ENCODE data around the gene XRCC6. TPM values are rescaled to one million over a fixed set of nuclear protein-coding genes. Genes with fewer than 3 reads are reported as not detected.
"Not testable (repeated sequence)": the region's sequence is repeated elsewhere in the genome, so short reads cannot be mapped to it uniquely, and the experiment has no call there.

XRCC6 gene
- total RNA-seq, 1 donor from 2014 or later: 546 TPM

GRCh38 chr22:41661713-41662112 is 40.6 kb downstream of the XRCC6 start:
- H3K9me3 ChIP-seq (ENCODE audit: low read depth): no peaks in the 10 kb centered on the region
- no peak overlapping the region for H2AFZ ChIP-seq (replicated peaks)
- no peak overlapping the region for H3K4me3 ChIP-seq
- no peak for TF ChIP-seq EZH2 (IDR thresholded peaks at IDR 0.05)
- TF ChIP-seq EZH2phosphoT487 (IDR thresholded peaks at IDR 0.05): no peak
- H3K4me3 Mint-ChIP-seq: no peak overlapping the region
- H3K9me3 Mint-ChIP-seq: no peaks in the 10 kb centered on the region
- no peak overlapping the region for H3K9ac ChIP-seq
- peaks cover under 1% of the 10 kb centered on the region for H3K4me1 Mint-ChIP-seq
- peaks cover 21% of the 10 kb centered on the region for H3K36me3 ChIP-seq
- no peaks in the 10 kb centered on the region for H4K20me1 ChIP-seq (ENCODE audit: low read depth)
- H3K4me1 ChIP-seq: no peaks in the 10 kb centered on the region
- no peaks in the 10 kb centered on the region for H3K79me2 ChIP-seq (ENCODE audit: low read depth)
- H3K27ac Mint-ChIP-seq: no peak overlapping the region
- H3K27me3 Mint-ChIP-seq (ENCODE audit: insufficient read depth, low read depth): peaks cover 2% of the 10 kb centered on the region
- peaks cover 63% of the 10 kb centered on the region for H3F3A ChIP-seq (ENCODE audit: low read depth)
- no peak for DNase-seq (ENCODE audit: low spot score)
- no peak overlapping the region for H3K27ac ChIP-seq
- H3K4me2 ChIP-seq: no peak overlapping the region
- no peaks in the 10 kb centered on the region for H3K27me3 ChIP-seq
- H3K36me3 Mint-ChIP-seq: peaks cover 29% of the 10 kb centered on the region

- not testable (repeated sequence) for H3K4me1 Mint-ChIP-seq; H2AFZ ChIP-seq (replicated peaks); H3K9me3 Mint-ChIP-seq; H3K27ac ChIP-seq; H3K27me3 ChIP-seq; H3K4me1 ChIP-seq; H3K4me3 Mint-ChIP-seq; H3K27me3 Mint-ChIP-seq (ENCODE audit: insufficient read depth, low read depth); H3K4me3 ChIP-seq; H3K79me2 ChIP-seq (ENCODE audit: low read depth); H3K9me3 ChIP-seq (ENCODE audit: low read depth); H4K20me1 ChIP-seq (ENCODE audit: low read depth); DNase-seq (ENCODE audit: low spot score); H3K4me2 ChIP-seq; H3K9ac ChIP-seq; H3K27ac Mint-ChIP-seq
- Histone ChIP-seq H3K36me3 (peaks cover 11% of the 10 kb centered on the region), H3F3A (ENCODE audit: low read depth) (peaks cover 70% of the 10 kb centered on the region)
- H3K36me3 Mint-ChIP-seq: peaks cover 21% of the 10 kb centered on the region
Observed at GRCh38 chr22:41663594-41663993, 42.5 kb downstream of the XRCC6 start.

- Histone ChIP-seq H3K4me3 (no peak overlapping the region), H3K27me3 (no peaks in the 10 kb centered on the region), H2AFZ (replicated peaks) (no peak overlapping the region), H3F3A (ENCODE audit: low read depth) (peaks cover 72% of the 10 kb centered on the region), H3K79me2 (ENCODE audit: low read depth) (no peaks in the 10 kb centered on the region), H3K9me3 (ENCODE audit: low read depth) (no peaks in the 10 kb centered on the region), H3K36me3 (peaks cover 11% of the 10 kb centered on the region), H3K4me2 (no peak overlapping the region), H4K20me1 (ENCODE audit: low read depth) (no peaks in the 10 kb centered on the region), H3K27ac (peak overlapping the region; percentile 81), H3K9ac (no peak overlapping the region), H3K4me1 (peaks cover 8% of the 10 kb centered on the region)
- Mint-ChIP-seq H3K9me3 (no peaks in the 10 kb centered on the region), H3K4me1 (peaks cover 13% of the 10 kb centered on the region), H3K4me3 (no peak overlapping the region), H3K27me3 (ENCODE audit: insufficient read depth, low read depth) (peaks cover 2% of the 10 kb centered on the region), H3K27ac (no peak overlapping the region), H3K36me3 (peaks cover 21% of the 10 kb centered on the region)
- no peak for DNase-seq (ENCODE audit: low spot score)
- no peak for TF ChIP-seq CTCF (IDR thresholded peaks at IDR 0.05)
- TF ChIP-seq EZH2 (IDR thresholded peaks at IDR 0.05): no peak
- no peak for TF ChIP-seq EZH2phosphoT487 (IDR thresholded peaks at IDR 0.05)
Observed at GRCh38 chr22:41664490-41664889, 43.4 kb downstream of the XRCC6 start.

- H3K4me3 Mint-ChIP-seq: no peak overlapping the region
- no peak overlapping the region for H3K27ac Mint-ChIP-seq
- Histone ChIP-seq H3K27me3 (no peaks in the 10 kb centered on the region), H3F3A (ENCODE audit: low read depth) (peaks cover 72% of the 10 kb centered on the region), H4K20me1 (ENCODE audit: low read depth) (no peaks in the 10 kb centered on the region), H2AFZ (replicated peaks) (no peak overlapping the region), H3K9ac (no peak overlapping the region), H3K27ac (peak overlapping the region; percentile 81), H3K9me3 (ENCODE audit: low read depth) (no peaks in the 10 kb centered on the region), H3K36me3 (peaks cover 11% of the 10 kb centered on the region), H3K4me2 (no peak overlapping the region), H3K4me1 (peaks cover 8% of the 10 kb centered on the region), H3K79me2 (ENCODE audit: low read depth) (no peaks in the 10 kb centered on the region), H3K4me3 (no peak overlapping the region)
- H3K27me3 Mint-ChIP-seq (ENCODE audit: insufficient read depth, low read depth): peaks cover 2% of the 10 kb centered on the region
- DNase-seq (ENCODE audit: low spot score): no peak
- peaks cover 19% of the 10 kb centered on the region for H3K36me3 Mint-ChIP-seq
- H3K9me3 Mint-ChIP-seq: no peaks in the 10 kb centered on the region
- H3K4me1 Mint-ChIP-seq: peaks cover 13% of the 10 kb centered on the region
- TF ChIP-seq EZH2 (IDR thresholded peaks at IDR 0.05): no peak
- TF ChIP-seq EZH2phosphoT487 (IDR thresholded peaks at IDR 0.05): no peak
- no peak for TF ChIP-seq CTCF (IDR thresholded peaks at IDR 0.05)
Observed at GRCh38 chr22:41664951-41665350, 43.9 kb downstream of the XRCC6 start.
